ENCODE data around the gene MMP15.
"Not testable (repeated sequence)": the region's sequence is repeated elsewhere in the genome, so short reads cannot be mapped to it uniquely, and the experiment has no call there.

The MMP15 gene

DNA sequence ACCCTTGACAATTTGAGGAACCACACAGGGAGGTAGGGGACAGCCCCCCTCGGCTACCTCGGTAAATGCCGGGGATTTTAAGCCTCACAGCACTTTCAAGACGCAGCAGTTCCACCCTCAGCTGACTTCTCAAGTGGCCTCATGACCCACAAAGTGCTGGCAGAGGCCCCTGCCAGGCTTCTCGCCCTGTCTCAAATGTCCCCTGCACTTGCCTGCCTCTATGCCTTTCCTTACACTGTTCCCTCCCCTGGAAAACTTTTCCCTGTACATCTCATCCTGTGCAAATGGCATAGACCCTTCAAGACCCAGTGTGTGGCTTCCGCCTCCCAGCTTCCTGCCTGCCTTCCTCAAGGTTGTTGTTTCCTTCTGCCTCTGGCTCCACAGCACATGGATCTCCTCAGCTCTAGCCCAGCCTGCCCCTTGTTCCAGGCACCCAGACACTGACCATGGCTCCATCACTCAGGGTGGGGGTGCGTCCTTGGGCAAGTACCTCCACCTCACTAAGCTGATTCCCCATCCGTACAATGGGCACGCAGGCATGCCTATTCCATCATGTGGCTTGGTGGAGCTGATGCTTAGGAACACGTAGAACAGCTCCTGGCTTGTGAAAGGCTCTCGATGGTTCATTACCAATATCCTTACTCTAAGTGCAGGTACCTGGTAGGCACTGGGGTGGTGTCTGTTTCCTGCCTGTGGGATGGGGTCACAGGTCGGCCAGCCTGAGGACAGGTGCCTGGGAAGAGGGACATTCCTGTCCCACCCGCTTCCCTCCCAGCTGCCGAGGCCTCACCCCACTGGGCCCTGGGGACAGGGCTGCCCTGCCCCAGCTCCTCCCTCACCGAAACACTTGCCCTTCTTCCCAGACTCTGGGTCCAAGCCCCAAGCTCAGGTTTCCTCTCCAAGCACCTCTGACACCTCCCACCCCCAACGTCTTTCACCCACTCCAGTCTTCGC is 24.0 kb downstream of the MMP15 start:
- DNase-seq (ENCODE audit: low read depth in 3 of 3): no peak

DNA sequence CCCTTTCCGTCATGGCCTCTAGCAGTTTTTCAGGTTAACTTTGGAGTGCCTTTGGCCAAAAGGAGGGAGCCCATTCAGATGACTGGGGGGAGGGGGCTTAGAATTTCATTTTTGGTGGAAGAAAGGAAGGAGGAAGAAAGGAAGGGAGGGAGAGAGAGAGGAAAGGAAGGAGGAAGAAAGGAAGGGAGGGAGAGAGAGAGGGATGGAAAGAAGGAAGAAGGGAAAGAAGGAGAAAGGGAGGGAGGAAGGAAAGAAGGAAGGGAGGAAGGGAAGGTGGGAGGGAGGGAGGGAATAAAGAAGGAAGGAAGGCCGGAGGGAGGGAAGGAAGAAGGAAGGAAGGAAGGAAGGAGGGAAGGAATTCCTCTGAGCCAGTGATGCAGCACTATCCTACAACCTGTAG is 25.7 kb downstream of the MMP15 start:
- no peak for DNase-seq (ENCODE audit: low read depth in 3 of 3)

GRCh38 chr16:58051821-58052603 is 26.5 kb downstream of the MMP15 start:
- DNase-seq (ENCODE audit: low read depth in 3 of 3): no peak

DNA sequence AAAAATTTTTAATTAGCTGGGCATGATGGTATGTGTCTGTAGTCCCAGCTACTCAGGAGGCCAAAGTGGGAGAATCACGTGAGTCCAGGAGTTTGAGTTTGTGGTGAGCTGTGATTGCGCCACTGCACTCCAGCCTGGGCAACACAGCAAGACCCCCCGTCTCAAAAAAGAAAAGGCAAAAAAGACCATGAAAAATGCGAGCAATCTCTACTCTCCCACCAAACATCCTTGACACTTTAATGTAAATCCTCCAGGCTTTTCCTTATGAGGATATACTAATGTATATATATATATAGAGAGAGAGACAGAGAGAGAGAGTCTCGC is 28.1 kb downstream of the MMP15 start:
- DNase-seq (ENCODE audit: low read depth in 3 of 3): no peak

GRCh38 chr16:58054289-58054688 is 28.7 kb downstream of the MMP15 start:
- no peak for DNase-seq (ENCODE audit: low read depth in 3 of 3)

GRCh38 chr16:58056580-58056979 is 31.0 kb downstream of the MMP15 start:
- DNase-seq (ENCODE audit: low read depth in 3 of 3): no peak

- DNase-seq (ENCODE audit: low read depth in 3 of 3): no peak
These were observed 31.6 kb downstream of the MMP15 start for GRCh38 chr16:58057121-58057520.

DNA sequence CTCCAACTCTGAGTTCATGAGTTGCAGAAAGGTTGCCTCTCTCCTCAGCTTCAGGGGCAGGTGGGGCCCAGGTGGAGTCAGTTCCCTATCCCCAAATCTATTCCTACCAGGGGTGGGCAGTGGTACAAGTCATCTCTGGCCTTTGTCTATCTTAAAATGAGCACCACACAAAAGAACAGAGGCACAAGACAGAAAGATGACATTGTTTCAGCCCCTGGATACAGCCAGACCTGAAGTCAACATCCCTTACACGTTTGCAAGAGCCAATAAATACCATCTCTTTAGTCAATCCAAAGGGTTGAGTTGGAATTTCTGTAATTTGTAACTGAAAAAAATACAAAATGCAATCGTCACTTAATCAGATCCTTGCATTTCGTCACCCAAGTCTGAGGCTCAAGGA is 32.2 kb downstream of the MMP15 start:
- DNase-seq (ENCODE audit: low read depth in 3 of 3): no peak

- DNase-seq (ENCODE audit: low read depth in 3 of 3): no peak
These were observed 37.3 kb downstream of the MMP15 start for GRCh38 chr16:58062821-58063220.

DNA sequence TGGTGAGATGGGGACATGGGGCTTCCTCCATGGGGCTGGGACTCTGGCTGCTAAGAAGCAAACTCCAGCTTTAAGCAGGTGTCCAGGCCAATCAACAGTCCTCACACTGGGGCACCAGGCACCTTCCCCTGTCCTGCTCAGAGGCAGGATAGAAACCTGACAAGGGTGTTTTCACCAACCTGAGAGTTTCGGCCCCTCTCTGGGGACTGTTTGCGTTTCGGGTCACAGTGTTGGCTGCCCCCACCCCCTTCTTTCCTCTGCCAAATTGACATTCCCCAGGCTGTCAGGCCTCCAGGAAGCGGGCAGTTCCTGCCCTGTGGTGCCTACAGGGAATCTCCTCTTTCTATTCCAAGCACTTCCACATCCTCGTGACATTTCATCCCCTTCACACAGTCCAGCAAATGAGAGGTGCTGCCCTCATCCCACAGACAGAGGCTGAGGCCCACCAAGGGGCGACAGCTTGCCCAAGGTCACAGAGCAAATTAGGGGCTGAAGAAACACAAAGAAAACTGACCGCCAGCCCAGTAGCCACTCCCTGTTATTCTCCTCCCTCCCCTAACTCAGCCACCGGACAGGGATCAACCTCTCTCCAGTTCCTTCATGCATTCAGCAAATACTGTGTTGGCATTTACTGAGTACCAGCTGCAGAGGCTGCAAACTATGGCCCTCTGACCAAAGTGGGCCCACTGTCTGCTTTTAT is 38.0 kb downstream of the MMP15 start:
- no peak for DNase-seq (ENCODE audit: low read depth in 3 of 3)

GRCh38 chr16:58070585-58070984 is 45.0 kb downstream of the MMP15 start:
- no peak for DNase-seq (ENCODE audit: low read depth in 3 of 3)

GRCh38 chr16:58072134-58072533 is 46.6 kb downstream of the MMP15 start:
- DNase-seq (ENCODE audit: low read depth in 3 of 3): not testable (repeated sequence)

DNA sequence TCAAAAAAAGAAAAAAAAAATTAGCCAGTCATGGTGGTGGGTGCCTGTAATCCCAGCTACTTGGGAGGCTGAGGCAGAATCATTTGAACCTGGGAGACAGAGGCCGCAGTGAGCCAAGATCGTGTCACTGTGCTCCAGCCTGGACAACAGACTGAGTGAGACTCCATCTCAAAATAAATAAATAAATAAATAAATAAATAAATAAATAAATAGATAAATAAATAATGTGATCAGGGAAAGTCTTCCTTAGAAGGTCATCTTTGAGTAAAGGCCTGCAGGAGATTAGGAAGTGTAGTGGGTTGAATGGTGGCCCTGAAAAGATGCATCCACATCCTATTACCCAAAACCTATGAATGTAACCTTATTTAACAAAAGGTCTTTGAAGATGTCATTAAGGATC is 47.5 kb downstream of the MMP15 start:
- DNase-seq (ENCODE audit: low read depth in 3 of 3): not testable (repeated sequence)

DNA sequence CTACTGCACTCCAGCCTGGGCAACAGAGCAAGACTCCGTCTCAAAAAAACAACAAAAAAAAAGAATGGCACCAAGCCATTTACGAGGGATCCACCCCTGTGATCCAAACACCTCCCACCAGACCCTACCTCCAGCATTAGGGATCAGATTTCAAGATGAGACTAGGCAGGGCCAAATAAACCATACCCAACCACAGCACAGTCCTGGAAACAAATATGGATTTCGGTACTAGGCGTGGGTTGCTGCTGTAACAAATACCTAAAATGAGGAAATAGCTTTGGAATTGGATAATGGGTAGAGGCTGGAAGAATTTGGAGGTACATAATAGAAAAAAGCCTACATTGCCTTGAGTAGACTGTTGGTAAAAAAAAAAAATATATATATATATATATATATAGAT is 49.1 kb downstream of the MMP15 start:
- DNase-seq (ENCODE audit: low read depth in 3 of 3): no peak

GRCh38 chr16:58076514-58076913 is 51.0 kb downstream of the MMP15 start:
- no peak for DNase-seq (ENCODE audit: low read depth in 3 of 3)

- DNase-seq (ENCODE audit: low read depth in 3 of 3): no peak
These were observed 52.2 kb downstream of the MMP15 start for GRCh38 chr16:58077796-58078195.

DNA sequence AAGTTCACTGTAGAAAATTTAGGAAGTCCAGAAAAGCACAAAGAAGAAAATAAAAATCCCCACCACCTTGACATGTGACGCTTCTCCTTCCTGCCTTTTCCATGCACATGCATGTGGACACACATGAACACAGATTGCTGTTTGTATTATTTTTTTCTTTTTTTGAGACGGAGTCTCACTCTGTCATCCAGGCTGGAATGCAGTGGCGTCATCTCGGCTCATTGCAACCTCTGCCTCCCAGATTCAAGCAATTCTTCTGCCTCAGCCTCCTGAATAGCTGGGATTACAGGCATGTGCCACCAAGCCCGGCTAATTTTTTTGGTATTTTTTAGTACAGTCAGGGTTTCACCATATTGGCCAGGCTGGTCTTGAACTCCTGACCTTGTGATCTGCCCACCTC is 55.1 kb downstream of the MMP15 start:
- not testable (repeated sequence) for DNase-seq (ENCODE audit: low read depth in 3 of 3)

GRCh38 chr16:58082381-58082780 is 56.8 kb downstream of the MMP15 start:
- no peak for DNase-seq (ENCODE audit: low read depth in 3 of 3)

DNA sequence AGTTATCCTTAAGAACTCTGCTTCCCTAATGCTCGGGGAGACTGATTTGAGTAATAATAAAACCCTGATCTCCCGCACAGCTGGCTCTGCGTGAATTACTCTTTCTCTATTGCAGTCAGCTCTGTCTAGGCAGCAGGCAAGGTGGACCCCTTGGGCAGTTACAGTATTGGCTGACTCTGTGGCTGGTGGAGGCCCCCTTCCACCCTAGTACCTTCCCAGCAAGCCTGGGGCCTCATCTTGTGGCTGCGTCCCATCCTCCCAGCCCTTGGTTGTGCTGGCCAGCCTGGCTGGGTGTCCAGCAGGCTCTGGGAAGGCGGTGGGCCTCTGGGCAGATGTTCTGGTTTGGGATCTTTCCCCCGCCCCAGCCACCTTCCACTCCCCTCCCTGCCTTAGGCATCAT is 59.1 kb downstream of the MMP15 start:
- no peak for DNase-seq (ENCODE audit: low read depth in 3 of 3)

GRCh38 chr16:58085171-58085570 is 59.6 kb downstream of the MMP15 start:
- no peak for DNase-seq (ENCODE audit: low read depth in 3 of 3)

DNA sequence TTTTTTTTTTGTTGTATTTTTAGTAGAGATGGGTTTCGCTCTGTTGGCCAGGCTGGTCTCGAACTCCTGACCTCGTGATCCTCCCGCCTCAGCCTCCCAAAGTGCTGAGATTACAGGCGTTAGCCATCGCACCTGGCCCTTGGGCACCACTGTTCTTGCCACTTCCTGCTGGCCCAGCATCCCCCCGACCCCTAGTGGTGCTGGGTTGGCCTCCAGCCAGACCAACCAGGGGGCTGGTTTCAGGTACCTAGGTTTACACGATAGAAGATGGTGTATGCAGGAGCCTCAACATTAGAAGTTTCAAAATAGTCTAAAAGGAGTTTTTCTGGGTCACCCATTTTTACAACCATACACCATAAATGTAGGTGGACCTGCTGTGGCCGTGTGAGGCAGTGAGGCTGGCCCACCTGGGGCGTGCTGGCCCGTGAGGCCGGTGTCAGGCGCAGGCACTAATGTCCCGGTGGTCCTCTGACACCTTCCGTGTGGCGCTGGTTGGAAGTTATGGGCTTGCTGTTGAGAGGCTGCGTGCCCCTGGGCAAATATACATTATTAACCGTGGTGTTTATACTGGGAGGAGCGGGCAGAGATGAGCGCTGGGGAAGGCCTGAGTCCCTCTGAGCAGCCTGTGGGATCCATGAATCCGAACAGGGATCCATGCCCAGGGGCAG is 60.2 kb downstream of the MMP15 start:
- no peak for DNase-seq (ENCODE audit: low read depth in 3 of 3)

Measured in stimulated activated CD4-positive, alpha-beta T cell treated with anti-CD3 and anti-CD28 coated beads, TNF-alpha, amount 100 ng/mL, for 48 hours (primary cell).